GM19397 (cell line): ENCODE results near the gene SLC25A21.
"Not testable (repeated sequence)": the region's sequence is repeated elsewhere in the genome, so short reads cannot be mapped to it uniquely, and the experiment has no call there.

ENCODE experiments used
- ATAC-seq: cut with Tn5 transposase; IDR thresholded peaks from one replicate; pipeline ENCODE4 v1.9.1; 2021; ENCODE audit warnings: mild to moderate bottlenecking, moderate library complexity; ENCODE audit not compliant: unreplicated experiment

The SLC25A21 gene

DNA sequence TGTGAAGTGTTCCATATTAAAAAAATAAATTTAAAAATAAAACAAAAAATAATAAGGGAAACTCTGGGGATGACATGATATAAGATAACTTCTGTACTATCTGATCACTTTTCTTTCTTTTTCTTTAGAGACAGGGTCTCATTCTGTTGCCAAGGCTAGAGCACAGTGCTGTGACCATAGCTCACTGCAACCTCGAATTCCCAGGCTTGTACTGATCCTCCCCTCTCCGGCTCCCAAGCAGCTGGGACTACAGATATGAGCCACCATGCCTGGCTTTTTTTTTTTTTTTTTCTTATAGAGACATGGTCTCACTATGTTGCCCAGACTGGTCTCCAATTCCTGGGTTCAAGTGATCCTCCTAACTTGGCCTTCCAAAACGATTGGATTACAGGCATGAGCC, 14.9 kb upstream of the SLC25A21 start:
- no peak for ATAC-seq

DNA sequence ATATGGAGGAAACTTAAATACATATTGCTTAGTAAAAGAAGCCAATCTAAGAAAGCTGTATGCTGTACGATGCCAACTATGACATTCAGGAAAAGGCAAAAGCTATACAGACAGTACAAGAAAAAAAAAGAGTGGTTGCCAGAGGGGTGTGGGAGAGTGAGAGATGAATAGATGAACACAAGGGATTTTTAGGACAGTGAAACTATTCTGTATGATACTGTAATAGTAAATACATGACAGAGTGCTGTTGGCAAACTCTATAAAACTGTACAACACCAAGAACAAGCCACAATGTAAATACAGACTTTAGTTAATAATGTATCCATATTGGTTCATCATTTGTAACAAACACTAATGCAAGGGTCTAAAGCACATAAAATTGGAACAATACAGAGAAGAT, 14.5 kb upstream of the SLC25A21 start:
- no peak for ATAC-seq

DNA sequence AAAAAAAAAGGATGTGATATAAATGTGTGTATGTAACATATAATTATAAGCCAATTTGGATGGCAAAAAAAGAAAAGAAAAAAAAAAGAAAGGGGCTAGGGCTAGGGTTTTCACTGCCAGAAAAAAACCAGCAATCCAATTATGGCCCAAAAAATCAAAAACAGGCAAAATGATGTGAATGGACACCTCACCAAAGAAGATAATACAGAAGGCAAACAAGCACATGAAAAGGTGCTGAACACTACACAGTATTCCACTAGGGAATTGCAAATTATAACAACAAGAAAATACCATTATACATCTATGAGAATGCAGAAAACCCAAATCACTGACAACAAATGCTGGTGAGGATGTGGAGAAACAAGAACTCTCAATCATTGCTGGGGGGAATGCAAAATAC, 13.3 kb upstream of the SLC25A21 start:
- no peak for ATAC-seq

DNA sequence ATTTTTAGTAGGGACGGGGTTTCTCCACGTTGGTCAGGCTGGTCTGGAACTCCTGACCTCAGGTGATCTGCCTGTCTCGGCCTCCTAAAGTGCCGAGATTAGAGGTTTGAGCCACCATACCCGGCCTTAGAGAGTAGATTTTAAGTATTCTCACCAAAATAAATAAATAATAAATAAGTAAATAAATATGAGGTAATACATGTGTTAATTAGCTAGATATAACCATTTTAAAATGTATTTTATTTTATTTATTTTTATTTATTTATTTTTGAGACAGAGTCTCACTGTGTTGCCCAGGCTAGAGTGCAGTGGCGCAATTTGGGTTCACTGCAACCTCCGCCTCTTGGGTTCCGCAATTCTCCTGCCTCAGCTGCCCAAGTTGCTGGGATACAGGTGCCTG, 12.1 kb upstream of the SLC25A21 start:
- ATAC-seq = not testable (repeated sequence)

DNA sequence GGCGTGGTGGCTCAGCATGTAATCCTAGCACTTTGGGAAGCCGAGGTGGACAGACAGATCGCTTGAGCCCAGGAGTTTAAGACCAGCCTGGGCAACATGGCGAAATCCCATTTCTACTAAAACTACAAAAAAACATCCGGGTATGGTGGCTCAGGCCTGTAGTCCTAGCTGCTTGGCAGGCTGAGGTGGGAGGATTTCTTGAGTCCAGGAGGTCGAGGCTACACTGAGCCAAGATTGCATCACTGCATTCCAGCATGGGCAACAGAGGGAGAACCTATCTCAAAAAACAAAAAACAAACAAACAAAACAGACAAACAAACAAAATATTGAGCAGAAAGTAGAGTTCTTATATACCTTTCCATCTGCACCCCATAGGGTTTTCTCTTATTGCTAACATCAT, 9.0 kb upstream of the SLC25A21 start:
- ATAC-seq = no peak

DNA sequence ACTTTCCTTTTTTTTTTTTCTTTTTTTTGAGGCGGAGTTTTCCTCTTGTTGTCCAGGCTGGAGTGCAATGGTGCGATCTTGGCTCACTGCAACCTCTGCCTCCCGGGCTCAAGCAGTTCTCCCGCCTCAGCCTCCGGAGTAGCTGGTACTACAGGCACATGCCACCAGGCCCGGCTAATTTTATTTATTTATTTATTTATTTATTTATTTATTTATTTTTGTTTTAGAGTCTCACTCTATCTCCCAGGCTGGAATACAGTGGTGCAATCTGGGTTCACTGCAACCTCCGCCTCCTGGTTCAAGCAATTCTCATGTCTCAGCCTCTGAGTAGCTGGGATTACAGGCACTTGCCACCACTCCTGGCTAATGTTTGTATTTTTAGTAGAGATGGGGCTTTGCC, 8.5 kb upstream of the SLC25A21 start:
- not testable (repeated sequence) for ATAC-seq

DNA sequence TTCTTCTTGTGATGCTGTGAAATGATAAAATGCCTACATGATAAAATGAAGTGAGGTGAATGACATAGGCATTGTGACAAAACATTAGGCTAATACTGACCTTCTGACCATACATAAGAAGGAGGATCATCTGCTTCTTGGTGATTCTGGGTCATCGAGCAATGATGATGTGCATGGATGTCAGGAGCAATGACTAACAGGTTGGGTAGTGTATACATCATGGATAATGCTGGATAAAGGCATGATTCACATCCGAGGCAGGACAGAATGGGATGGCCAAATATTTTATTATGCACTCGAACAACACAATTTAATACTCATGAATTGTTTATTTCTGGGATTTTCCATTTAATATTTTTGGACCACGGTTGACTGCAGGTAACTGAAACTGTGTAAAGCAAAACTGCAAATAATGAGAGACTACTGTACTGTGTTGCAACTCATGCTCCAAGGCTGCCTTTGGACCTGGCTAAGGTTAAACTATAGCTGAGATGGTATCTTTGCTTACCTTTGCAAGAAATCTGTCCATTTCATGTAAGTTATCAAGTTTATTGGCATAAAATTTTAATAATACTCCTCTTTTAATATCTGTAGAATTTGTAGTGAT, 7.6 kb upstream of the SLC25A21 start:
- ATAC-seq = no peak

DNA sequence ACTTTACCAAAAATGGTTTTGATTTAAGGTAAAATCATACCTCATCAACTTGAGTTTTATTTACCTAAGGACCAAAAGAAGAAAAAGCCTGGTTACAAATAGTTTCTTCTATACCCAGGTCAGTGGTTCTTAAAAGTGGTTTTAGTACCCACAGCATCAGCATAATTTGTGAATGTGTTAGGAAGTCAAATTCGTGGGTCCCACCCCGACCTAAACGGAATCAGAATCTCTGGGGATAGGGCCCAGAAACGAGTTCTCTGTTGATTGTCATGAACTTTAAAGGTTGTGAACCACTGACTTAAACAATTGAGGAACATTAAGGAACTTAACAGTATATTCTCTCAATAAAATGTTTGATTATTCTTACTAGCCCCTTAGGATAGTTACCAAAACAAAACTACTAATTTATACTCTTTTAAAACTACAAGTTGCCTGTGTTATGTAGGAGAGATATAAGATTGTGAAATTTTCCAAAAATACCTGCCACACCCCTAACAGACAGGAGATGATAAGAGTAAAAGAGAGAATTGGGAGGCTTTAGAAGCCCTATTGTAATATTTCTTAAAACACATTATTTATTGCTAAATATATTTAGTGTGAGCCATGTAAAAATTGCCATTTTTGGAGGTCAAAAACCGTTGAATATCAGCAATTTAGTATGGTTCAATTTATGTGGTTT, 669 bp upstream of the SLC25A21 start:
- ATAC-seq = no peak

DNA sequence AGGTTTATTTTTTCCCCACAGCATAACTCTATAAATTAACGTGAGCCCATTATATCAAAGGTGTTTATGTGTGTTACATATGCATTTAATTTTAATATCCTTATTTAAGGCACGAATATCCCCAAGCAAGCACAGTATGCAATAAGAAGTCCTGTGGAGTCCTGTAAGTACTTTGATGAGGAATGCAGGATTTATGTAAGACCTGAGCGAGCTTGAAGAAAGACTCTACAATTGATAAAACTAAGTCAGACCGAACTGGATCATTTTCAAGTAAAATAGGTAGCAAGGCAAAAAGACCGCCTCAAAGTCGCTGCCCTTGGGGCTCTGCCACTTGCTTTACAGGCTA, 755 bp downstream of the SLC25A21 start:
- no peak for ATAC-seq

DNA sequence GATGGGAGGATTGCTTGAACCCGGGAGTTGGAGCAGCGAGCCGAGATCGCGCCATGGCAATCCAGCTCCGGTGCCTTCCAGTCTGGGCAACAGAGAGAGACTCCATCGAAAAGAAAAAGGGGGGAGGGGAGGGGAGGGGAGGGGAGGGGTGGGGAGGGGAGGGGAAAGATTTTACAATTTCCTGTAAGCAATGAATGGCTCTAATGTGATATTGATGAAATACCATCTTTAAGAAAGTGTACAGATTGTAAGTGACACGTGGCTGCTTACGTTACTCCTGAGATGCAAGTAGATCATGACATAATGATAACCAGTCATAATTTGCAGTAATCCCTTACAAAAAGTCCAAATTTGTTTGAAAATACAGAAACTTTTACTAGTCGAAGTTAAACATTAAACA, 1.4 kb downstream of the SLC25A21 start:
- ATAC-seq = no peak

DNA sequence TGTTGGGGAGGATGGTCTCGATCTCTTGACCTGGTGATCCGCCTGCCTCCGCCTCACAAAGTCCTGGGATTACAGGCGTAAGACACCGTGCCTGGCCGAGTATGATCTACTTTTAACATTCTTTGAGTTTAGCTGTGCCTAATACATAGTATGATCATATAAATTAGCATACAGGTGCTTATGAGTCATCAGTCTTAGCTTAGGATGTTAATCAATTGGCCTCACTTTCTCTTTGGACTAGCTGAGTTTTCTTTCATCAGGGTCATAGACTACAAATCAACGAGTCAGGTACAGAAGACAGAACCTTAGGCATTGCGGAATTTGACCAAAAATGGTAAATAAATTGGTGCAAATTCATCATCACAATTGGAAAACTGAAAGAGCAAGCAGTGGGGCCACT, 2.2 kb downstream of the SLC25A21 start:
- no peak for ATAC-seq

DNA sequence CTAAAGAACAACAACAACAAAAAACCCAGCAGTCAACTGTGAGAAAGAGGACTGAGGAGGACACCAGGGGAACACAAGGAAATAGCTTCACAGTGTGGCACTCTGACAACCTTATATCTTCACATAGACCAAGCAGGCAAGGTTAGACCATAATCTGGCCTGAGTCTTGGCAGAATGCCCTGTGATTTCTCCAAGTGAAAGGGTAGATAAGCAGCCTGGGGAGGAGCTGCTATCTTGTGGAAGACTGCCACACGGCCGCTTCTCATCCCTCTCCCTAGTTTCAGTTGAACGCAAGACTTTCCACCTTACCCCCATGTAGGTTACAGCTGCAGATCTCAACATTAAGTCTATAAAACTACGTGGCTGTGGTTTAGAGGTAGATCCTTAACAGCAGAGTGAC, 3.7 kb downstream of the SLC25A21 start:
- no peak for ATAC-seq

DNA sequence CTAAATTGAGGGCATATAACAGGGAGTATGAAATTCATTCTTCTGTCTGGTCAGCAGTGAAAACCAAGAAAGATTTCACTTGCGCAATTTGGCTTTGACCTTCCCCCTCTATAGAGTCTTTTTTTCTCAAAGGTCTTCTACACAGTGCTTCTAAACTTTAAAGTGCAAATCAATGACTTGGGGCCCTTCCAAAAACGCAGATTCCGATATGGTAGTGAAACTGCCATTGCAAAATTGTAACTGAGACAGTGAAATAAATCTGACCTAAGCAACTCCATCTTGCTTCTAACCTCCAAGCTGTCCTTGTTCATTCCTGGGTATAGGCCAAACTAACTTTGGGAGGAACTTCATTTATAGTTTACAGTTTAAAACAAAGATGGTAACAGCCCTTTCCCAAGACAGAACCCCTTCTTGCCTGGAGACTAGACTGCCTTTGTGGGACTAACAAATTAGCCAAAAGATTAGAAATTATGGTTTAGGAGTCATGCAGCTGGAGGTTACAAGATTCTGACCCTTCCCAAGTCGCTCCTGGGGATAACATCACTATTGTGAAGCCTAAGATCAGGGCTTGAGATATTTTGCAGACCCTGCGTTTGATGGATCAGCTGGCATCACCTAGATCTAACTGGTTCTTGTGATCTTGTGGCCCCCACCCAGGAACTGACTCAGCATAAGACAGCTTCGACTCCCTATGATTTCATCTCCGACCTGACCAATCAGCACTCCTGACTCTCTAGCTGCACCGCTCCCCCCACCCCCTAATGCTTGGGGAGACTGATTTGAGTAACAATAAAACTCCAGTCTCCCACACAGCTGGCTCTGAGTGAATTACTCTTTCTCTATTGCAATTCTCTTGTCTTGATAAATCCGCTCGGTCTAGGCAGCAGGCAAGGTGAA, 5.0 kb downstream of the SLC25A21 start:
- no peak for ATAC-seq

DNA sequence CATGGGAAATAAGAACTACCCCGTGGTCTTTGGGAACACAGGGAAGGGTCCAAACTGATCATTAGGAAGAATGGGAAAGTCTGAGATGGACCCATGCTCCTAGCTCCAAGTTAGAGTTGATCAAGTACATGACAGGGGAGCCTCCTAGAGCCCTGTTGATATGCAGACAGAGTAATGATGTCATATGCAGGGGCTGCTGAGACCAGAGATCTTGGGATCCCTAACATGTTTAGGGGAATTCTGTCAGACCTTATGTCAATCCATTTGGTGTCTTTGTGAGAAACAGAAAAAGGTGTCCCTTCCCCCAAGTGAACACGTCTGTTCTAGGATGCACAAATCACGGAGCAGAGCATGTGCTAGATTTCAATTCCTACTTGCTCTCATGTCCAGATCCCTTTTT, 6.6 kb downstream of the SLC25A21 start:
- no peak for ATAC-seq

DNA sequence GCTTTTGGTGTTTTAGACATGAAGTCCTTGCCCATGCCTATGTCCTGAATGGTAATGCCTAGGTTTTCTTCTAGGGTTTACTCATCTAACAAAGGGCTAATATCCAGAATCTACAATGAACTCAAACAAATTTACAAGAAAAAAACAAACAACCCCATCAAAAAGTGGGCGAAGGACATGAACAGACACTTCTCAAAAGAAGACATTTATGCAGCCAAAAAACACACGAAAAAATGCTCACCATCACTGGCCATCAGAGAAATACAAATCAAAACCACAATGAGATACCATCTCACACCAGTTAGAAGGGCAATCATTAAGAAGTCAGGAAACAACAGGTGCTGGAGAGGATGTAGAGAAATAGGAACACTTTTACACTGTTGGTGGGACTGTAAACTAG, 10.1 kb downstream of the SLC25A21 start:
- ATAC-seq = not testable (repeated sequence)

DNA sequence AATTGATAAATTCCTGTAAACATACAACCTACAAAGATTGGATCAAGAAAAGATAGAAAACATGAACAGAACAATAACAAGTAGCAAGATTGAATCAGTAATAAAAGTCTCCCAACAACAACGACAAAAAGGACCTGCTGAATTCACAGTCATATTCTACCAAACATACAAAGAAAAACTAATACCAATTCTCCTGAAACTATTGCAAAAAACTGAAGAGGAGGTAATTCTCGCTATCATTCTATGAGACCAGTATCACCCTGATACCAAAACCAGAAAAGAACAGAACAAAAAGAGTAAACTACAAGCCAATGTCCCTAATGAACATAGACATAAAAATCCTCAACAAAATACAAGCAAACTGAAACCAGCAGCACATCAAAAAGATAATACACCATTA, 14.4 kb downstream of the SLC25A21 start:
- no peak for ATAC-seq

DNA sequence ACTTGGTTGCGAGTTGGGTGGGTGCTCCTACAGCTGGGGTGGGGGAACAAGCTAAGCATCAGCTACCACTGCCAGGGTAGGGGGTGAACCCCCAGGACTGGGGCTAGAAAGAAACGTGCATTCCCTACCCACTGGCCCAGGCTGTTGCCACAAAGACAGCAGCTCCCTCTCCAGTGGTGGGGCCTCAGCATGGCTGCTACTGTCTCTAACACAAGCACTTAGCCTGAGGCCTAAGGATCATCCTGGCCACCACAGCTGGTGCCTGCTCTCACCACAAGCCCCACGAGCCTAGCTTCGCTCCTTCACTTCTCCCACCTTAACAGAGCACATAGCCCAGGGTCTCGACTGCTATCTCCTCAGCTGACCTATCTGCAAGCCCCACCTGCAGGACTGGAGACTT, 18.9 kb downstream of the SLC25A21 start:
- no peak for ATAC-seq

DNA sequence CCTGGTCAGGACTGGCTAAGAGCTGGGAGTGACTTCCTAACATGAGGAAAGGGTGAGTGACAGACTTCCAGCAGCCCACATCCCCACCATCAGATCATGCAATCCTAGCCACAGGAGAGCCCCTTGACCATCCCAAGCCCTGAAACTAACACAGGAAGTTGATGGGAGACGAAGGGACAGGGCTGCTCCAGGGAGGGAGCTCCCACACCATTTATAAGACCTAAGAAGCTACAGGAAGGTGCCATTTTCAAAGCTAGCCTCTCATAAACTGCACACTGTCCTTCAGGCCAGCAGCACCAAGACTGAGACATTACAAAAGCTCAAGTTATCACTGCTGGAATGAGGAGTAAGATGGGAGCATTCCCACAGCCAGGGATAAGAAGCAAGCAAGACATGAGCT, 19.4 kb downstream of the SLC25A21 start:
- no peak for ATAC-seq

DNA sequence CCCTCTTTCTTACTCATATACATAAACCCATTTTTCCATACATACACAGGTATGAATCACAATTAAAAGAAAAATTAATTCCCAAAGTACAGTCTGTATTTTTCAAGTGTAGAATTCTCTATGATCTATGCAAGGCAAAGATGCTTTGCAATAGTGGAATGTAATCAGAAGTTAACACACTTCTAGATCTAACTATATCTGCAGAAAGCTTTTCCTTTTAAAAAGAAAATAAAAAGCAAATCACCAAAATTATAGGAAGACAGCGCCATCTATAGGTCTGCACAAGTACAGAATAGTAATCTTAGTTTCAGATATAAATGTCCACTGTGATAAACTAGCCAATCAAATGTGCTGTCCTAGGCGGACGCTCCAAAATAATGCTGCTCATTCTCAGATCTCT, 22.0 kb downstream of the SLC25A21 start:
- no peak for ATAC-seq

DNA sequence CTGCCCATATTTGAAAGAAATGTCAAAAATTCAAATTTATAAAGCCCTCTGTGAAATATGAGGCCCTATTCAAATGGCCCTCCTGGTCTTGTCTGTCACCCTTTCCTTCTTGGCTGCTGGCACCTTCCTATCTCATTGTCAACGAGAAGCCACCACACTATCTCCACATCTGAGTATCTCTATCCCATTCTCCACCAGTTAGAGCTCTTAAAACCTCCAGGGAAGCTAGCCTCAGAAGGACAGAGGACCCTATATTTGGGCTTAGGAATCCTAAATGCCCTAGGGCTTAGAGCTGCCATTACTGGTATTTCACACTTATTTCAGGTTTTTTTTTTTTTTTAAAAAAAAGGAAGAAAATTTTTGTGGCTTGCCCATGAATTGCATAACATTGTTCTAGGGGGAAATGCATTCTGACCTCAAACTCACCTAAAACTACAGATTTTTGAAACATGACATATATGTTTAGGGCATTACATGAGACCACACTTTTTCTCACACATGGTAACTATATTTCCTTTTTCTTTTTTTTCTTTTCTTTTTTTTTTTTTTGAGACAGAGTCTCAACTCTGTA, 25.0 kb downstream of the SLC25A21 start:
- ATAC-seq = no peak

DNA sequence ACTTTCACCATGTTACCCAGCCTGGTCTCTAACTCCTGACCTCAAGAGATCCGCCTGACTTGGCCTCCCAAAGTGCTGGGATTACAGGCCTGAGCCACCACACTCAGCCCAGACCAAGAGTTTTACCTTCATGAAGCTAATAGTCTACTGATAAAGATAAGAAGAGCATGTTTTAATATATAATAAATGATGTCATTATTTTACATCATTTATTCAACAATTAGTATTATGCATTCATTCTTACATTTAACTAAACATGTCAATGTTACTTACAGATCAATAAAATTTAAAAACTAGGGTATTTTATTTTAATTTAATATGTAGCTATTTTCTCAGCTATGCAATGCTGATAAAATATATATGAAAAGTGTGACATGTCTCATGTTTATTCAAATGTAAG, 26.0 kb downstream of the SLC25A21 start:
- not testable (repeated sequence) for ATAC-seq

DNA sequence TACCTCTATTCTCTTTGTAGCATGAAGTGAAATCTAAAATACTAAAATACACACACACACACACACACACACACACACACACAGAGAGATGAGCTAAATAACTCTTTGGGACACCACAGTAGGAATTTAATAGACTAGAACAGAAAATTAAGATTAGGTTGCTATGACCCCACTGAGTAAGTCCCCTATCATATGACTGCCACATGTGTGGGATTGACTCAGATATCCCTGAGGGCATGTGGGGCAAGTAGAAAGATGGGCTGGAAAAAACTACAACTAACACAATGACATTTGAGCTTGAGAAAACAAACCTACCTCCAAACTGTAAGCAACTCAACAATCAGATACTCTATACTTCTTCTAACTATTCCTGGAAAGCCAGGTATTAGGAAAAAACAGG, 27.0 kb downstream of the SLC25A21 start:
- no peak for ATAC-seq
